Renal cortex interstitium (tissue), 11 donors: ENCODE data around the gene NLRP1. TPM values are rescaled to one million over a fixed set of nuclear protein-coding genes. Genes with fewer than 3 reads are reported as not detected.
"Not testable (repeated sequence)": the region's sequence is repeated elsewhere in the genome, so short reads cannot be mapped to it uniquely, and the experiment has no call there.

ENCODE experiments used
- DNase-seq, 11 donors: peaks; one replicate each; pipeline ENCODE4 v3.0.0-alpha.2; 2013; ENCODE audit warnings: low read depth in 9 of 11, low spot score in 4 of 11; ENCODE audit errors: extremely low read depth in 1 of 11
- polyA plus RNA-seq, 3 donors: library from polyadenylated mRNA; unstranded; fragments of 120-200 nt; gene quantifications; one replicate each; pipeline ENCODE4 v1.2.1, GENCODE V29; 2013; ENCODE audit not compliant: insufficient read length in 3 of 3

Gene NLRP1
- polyA plus RNA-seq, 3 donors: 39.9 to 62.1 (median 49.1) TPM

GRCh38 chr17:5600041-5600440, 15.7 kb upstream of the NLRP1 start:
- DNase-seq: no peak

- DNase-seq: no peak
Observed at GRCh38 chr17:5598457-5598856, 14.1 kb upstream of the NLRP1 start.

- DNase-seq: no peak
Observed at GRCh38 chr17:5596421-5596820, 12.1 kb upstream of the NLRP1 start.

- DNase-seq: no peak
Observed at GRCh38 chr17:5595831-5596230, 11.5 kb upstream of the NLRP1 start.

- peak in 10 of 11 donors; percentile 35 to 79 (median 56) for DNase-seq
Observed at GRCh38 chr17:5592382-5592781, 8.1 kb upstream of the NLRP1 start.

GRCh38 chr17:5591966-5592365, 7.7 kb upstream of the NLRP1 start:
- no peak for DNase-seq

- DNase-seq: no peak
Observed at GRCh38 chr17:5588584-5588983, 4.3 kb upstream of the NLRP1 start.

- DNase-seq: peak in 10 of 11 donors; percentile 46 to 85 (median 64)
Observed at GRCh38 chr17:5587438-5588032, 3.2 kb upstream of the NLRP1 start.

GRCh38 chr17:5585836-5586521, 1.7 kb upstream of the NLRP1 start:
- no peak for DNase-seq

- no peak for DNase-seq
Observed at GRCh38 chr17:5585287-5585794, 1.0 kb upstream of the NLRP1 start.

- DNase-seq: no peak
Observed at GRCh38 chr17:5583426-5584382, 605 bp downstream of the NLRP1 start.

- no peak for DNase-seq
Observed at GRCh38 chr17:5582209-5583185, 1.8 kb downstream of the NLRP1 start.

- no peak for DNase-seq
Observed at GRCh38 chr17:5581655-5582054, 2.7 kb downstream of the NLRP1 start.

GRCh38 chr17:5580969-5581368, 3.3 kb downstream of the NLRP1 start:
- DNase-seq: no peak

- DNase-seq: no peak
Observed at GRCh38 chr17:5580367-5580766, 3.9 kb downstream of the NLRP1 start.

- not testable (repeated sequence) for DNase-seq
Observed at GRCh38 chr17:5578768-5579167, 5.5 kb downstream of the NLRP1 start.

- DNase-seq: not testable (repeated sequence)
Observed at GRCh38 chr17:5573017-5573416, 11.3 kb downstream of the NLRP1 start.

GRCh38 chr17:5571281-5571680, 13.0 kb downstream of the NLRP1 start:
- no peak for DNase-seq

- no peak for DNase-seq
Observed at GRCh38 chr17:5565808-5566207, 18.5 kb downstream of the NLRP1 start.
